ENCODE data around the gene HSD11B2. TPM values are rescaled to one million over a fixed set of nuclear protein-coding genes. Genes with fewer than 3 reads are reported as not detected.

Gene HSD11B2
- total and polyA plus RNA-seq, 2 of the 8 experiments (the other 6 are each of a cell fraction or from before 2014, with no cell fraction given), result 28.7 to 32.9 TPM

DNA sequence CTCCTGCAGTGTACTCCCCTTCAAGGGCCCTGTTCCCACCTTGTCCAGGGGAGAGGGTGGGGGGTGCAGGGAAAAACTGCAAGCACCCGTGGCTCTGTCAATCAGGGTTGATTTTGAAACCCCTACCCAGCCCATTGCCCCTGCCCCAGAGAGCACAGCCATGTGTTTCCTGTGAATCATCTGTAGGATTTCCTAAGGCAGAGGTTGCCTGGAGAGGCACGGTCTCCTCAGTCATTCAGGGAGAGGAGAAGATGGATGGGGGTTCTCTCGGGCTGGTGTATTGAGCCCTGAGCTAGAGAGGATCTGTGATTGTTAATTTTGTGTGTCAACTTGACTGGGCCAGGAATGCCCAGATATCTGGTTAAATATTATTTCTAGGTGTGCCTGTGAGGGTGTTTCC lies 55.9 kb downstream of the HSD11B2 start (continued):
- TF ChIP-seq, protein P1, sequence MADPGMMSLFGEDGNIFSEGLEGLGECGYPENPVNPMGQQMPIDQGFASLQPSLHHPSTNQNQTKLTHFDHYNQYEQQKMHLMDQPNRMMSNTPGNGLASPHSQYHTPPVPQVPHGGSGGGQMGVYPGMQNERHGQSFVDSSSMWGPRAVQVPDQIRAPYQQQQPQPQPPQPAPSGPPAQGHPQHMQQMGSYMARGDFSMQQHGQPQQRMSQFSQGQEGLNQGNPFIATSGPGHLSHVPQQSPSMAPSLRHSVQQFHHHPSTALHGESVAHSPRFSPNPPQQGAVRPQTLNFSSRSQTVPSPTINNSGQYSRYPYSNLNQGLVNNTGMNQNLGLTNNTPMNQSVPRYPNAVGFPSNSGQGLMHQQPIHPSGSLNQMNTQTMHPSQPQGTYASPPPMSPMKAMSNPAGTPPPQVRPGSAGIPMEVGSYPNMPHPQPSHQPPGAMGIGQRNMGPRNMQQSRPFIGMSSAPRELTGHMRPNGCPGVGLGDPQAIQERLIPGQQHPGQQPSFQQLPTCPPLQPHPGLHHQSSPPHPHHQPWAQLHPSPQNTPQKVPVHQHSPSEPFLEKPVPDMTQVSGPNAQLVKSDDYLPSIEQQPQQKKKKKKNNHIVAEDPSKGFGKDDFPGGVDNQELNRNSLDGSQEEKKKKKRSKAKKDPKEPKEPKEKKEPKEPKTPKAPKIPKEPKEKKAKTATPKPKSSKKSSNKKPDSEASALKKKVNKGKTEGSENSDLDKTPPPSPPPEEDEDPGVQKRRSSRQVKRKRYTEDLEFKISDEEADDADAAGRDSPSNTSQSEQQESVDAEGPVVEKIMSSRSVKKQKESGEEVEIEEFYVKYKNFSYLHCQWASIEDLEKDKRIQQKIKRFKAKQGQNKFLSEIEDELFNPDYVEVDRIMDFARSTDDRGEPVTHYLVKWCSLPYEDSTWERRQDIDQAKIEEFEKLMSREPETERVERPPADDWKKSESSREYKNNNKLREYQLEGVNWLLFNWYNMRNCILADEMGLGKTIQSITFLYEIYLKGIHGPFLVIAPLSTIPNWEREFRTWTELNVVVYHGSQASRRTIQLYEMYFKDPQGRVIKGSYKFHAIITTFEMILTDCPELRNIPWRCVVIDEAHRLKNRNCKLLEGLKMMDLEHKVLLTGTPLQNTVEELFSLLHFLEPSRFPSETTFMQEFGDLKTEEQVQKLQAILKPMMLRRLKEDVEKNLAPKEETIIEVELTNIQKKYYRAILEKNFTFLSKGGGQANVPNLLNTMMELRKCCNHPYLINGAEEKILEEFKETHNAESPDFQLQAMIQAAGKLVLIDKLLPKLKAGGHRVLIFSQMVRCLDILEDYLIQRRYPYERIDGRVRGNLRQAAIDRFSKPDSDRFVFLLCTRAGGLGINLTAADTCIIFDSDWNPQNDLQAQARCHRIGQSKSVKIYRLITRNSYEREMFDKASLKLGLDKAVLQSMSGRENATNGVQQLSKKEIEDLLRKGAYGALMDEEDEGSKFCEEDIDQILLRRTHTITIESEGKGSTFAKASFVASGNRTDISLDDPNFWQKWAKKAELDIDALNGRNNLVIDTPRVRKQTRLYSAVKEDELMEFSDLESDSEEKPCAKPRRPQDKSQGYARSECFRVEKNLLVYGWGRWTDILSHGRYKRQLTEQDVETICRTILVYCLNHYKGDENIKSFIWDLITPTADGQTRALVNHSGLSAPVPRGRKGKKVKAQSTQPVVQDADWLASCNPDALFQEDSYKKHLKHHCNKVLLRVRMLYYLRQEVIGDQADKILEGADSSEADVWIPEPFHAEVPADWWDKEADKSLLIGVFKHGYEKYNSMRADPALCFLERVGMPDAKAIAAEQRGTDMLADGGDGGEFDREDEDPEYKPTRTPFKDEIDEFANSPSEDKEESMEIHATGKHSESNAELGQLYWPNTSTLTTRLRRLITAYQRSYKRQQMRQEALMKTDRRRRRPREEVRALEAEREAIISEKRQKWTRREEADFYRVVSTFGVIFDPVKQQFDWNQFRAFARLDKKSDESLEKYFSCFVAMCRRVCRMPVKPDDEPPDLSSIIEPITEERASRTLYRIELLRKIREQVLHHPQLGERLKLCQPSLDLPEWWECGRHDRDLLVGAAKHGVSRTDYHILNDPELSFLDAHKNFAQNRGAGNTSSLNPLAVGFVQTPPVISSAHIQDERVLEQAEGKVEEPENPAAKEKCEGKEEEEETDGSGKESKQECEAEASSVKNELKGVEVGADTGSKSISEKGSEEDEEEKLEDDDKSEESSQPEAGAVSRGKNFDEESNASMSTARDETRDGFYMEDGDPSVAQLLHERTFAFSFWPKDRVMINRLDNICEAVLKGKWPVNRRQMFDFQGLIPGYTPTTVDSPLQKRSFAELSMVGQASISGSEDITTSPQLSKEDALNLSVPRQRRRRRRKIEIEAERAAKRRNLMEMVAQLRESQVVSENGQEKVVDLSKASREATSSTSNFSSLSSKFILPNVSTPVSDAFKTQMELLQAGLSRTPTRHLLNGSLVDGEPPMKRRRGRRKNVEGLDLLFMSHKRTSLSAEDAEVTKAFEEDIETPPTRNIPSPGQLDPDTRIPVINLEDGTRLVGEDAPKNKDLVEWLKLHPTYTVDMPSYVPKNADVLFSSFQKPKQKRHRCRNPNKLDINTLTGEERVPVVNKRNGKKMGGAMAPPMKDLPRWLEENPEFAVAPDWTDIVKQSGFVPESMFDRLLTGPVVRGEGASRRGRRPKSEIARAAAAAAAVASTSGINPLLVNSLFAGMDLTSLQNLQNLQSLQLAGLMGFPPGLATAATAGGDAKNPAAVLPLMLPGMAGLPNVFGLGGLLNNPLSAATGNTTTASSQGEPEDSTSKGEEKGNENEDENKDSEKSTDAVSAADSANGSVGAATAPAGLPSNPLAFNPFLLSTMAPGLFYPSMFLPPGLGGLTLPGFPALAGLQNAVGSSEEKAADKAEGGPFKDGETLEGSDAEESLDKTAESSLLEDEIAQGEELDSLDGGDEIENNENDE (IDR thresholded peaks at IDR 0.05; ENCODE audit: insufficient replicate concordance, low read length), result no peak
- no peak for TF ChIP-seq SP1 (IDR thresholded peaks at IDR 0.05; ENCODE audit: low read depth, low read length)
- no peak for TF ChIP-seq NANOG (IDR thresholded peaks at IDR 0.05; ENCODE audit: insufficient read depth, low read depth, low read length, poor library complexity, severe bottlenecking)
- TF ChIP-seq CTBP2 (IDR thresholded peaks at IDR 0.05; ENCODE audit: borderline replicate concordance, insufficient read depth, insufficient read length, low read length), result no peak
